Lower leg skin (tissue), 3 donors: ENCODE measurements around the gene PLXDC1.

Experiments used
- POLR2A ChIP-seq, 2 donors: fragments of 450-650 bp; IDR thresholded peaks; one replicate each; pipeline ENCODE4 v1.6.1; 2016 to 2017; ENCODE audit warnings: antibody characterized with exemption in 2 of 2, mild to moderate bottlenecking in 1 of 2, moderate library complexity in 1 of 2
- TF ChIP-seq, protein P1 (sequence below), 3 donors: fragments of 450-650 bp; IDR thresholded peaks; one replicate each; pipeline ENCODE4 v1.5.1; 2016; ENCODE audit warnings: antibody characterized with exemption in 3 of 3, mild to moderate bottlenecking in 3 of 3, moderate library complexity in 2 of 3

DNA sequence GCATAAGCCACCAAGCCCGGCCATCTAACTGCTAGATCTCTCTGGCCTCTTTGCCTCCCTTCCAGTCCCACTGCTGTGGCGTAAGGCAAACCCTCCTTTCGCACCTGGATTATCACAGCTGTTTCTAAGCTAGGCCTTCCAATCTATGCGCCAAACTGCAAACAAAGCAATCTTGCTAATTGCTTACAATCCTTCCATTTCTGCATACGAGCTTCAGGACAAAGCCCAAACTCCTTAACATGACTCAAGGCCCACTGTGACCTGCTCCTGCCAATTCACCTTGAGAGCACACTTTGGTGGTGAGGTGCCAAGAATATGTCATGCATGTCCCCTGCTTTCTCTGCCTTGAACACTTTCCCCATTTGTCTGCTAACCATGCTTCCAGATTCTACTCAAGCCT, 20.5 kb upstream of the PLXDC1 start:
- no peak for TF ChIP-seq POLR2A (IDR thresholded peaks at IDR 0.05)
- TF ChIP-seq, protein P1, sequence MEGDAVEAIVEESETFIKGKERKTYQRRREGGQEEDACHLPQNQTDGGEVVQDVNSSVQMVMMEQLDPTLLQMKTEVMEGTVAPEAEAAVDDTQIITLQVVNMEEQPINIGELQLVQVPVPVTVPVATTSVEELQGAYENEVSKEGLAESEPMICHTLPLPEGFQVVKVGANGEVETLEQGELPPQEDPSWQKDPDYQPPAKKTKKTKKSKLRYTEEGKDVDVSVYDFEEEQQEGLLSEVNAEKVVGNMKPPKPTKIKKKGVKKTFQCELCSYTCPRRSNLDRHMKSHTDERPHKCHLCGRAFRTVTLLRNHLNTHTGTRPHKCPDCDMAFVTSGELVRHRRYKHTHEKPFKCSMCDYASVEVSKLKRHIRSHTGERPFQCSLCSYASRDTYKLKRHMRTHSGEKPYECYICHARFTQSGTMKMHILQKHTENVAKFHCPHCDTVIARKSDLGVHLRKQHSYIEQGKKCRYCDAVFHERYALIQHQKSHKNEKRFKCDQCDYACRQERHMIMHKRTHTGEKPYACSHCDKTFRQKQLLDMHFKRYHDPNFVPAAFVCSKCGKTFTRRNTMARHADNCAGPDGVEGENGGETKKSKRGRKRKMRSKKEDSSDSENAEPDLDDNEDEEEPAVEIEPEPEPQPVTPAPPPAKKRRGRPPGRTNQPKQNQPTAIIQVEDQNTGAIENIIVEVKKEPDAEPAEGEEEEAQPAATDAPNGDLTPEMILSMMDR (IDR thresholded peaks at IDR 0.05), result no peak
